ENCODE data around the gene BEND7.

GRCh38 chr10:13439313-13440184 is 89.3 kb downstream of the BEND7 start:
- TF ChIP-seq CTCF (IDR thresholded peaks at IDR 0.05; ENCODE audit: insufficient read depth, low read length): no peak
- no peak for TF ChIP-seq POLR2AphosphoS5 (IDR thresholded peaks at IDR 0.05; ENCODE audit: low read depth)
